Neural progenitor cell (in vitro differentiated cells): ENCODE data around the gene JAM2. TPM values are rescaled to one million over a fixed set of nuclear protein-coding genes. Genes with fewer than 3 reads are reported as not detected.

Source experiments
- DNase-seq: peaks from one replicate; pipeline ENCODE4 v3.0.0-alpha.2; 2016; ENCODE audit warnings: low spot score
- H2AFZ ChIP-seq: fragments of 200-600 bp; sonication (generic); replicated peaks from 2 replicates; pipeline ENCODE4 v1.6.1; 2016; ENCODE audit warnings: antibody characterized with exemption
- H3F3A ChIP-seq: fragments of 200-600 bp; sonication (generic); 2 replicates; pipeline ENCODE4 v1.6.1; 2016; ENCODE audit warnings: antibody characterized with exemption, low read depth
- H3K27ac ChIP-seq: fragments of 200-600 bp; sonication (generic); 2 replicates; pipeline ENCODE4 v1.5.1; 2016; ENCODE audit warnings: mild to moderate bottlenecking
- H3K27me3 ChIP-seq: fragments of 200-600 bp; sonication (generic); 2 replicates; pipeline ENCODE4 v1.6.1; 2016; ENCODE audit warnings: mild to moderate bottlenecking, moderate library complexity
- H3K36me3 ChIP-seq: fragments of 200-600 bp; sonication (generic); 2 replicates; pipeline ENCODE4 v1.5.1; 2016
- H3K4me1 ChIP-seq: fragments of 200-600 bp; sonication (generic); 2 replicates; pipeline ENCODE4 v1.6.1; 2016; ENCODE audit warnings: mixed run types
- H3K4me2 ChIP-seq: fragments of 200-600 bp; sonication (generic); 2 replicates; pipeline ENCODE4 v1.6.1; 2016
- H3K4me3 ChIP-seq: fragments of 200-600 bp; sonication (generic); 2 replicates; pipeline ENCODE4 v1.5.1; 2016
- H3K79me2 ChIP-seq: fragments of 200-600 bp; sonication (generic); 2 replicates; pipeline ENCODE4 v1.6.1; 2016; ENCODE audit warnings: low read depth
- H3K9ac ChIP-seq: fragments of 200-600 bp; sonication (generic); 2 replicates; pipeline ENCODE4 v1.6.1; 2016
- H3K9me3 ChIP-seq: fragments of 200-600 bp; sonication (generic); 2 replicates; pipeline ENCODE4 v1.5.1; 2016; ENCODE audit warnings: low read depth
- H4K20me1 ChIP-seq: fragments of 200-600 bp; sonication (generic); 2 replicates; pipeline ENCODE4 v1.6.1; 2016; ENCODE audit warnings: low read depth
- H3K27ac Mint-ChIP-seq: 3 replicates; pipeline ENCODE4 v1.8.0; 2021; ENCODE audit warnings: mixed read lengths
- H3K27me3 Mint-ChIP-seq: 2 replicates; pipeline ENCODE4 v1.8.0; 2022; ENCODE audit warnings: low read depth, mild to moderate bottlenecking, inconsistent platforms, moderate library complexity, mixed read lengths; ENCODE audit not compliant: insufficient read depth
- H3K36me3 Mint-ChIP-seq: 3 replicates; pipeline ENCODE4 v1.8.0; 2021; ENCODE audit warnings: mixed read lengths
- H3K4me1 Mint-ChIP-seq: 3 replicates; pipeline ENCODE4 v1.8.0; 2021; ENCODE audit warnings: mixed read lengths
- H3K4me3 Mint-ChIP-seq: 3 replicates; pipeline ENCODE4 v1.8.0; 2021; ENCODE audit warnings: mild to moderate bottlenecking, moderate library complexity, mixed read lengths
- H3K9me3 Mint-ChIP-seq: 3 replicates; pipeline ENCODE4 v1.8.0; 2020; ENCODE audit warnings: mixed read lengths
- CTCF ChIP-seq: fragments of 200-600 bp; sonication (generic); IDR thresholded peaks from 2 replicates; pipeline ENCODE4 v1.5.1; 2017; ENCODE audit warnings: antibody characterized with exemption, mild to moderate bottlenecking
- EZH2 ChIP-seq: fragments of 200-600 bp; sonication (generic); IDR thresholded peaks from 2 replicates; pipeline ENCODE4 v1.6.1; 2017; ENCODE audit warnings: antibody characterized with exemption, mild to moderate bottlenecking, moderate library complexity
- EZH2phosphoT487 ChIP-seq: fragments of 200-600 bp; sonication (generic); IDR thresholded peaks from 2 replicates; pipeline ENCODE4 v1.6.1; 2017; ENCODE audit warnings: antibody characterized with exemption
- total RNA-seq: library from RNA; depleted of rRNA; stranded (reverse); fragments of >200 nt; gene quantifications from 2 replicates; pipeline ENCODE4 v1.2.3, GENCODE V29; 2015; ENCODE audit warnings: low replicate concordance

Gene JAM2
- total RNA-seq, 1 donor from 2014 or later, result 1.9 TPM

DNA sequence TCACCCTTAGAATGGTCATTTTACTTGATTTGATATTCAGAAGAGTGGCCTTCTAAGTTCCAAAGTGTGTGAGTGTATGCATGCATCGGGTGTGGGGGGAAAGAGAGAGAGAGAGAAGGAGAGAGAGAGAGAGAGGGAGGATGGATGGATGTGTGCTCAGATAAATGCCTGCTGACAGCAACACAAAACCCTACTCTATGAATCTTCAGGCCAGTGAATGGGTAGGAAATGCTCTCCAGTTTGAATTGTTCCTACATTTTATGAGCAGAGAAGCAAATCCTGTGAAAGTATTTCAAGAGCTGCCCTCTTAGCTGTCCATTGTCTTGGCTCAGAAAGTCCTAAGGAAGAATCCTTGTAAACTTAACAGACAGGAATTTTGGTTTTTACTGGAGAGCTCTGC is 7.4 kb downstream of the JAM2 start:
- Histone ChIP-seq H3K4me3 (no peak overlapping the region), H3K36me3 (no peaks in the 10 kb centered on the region), H3K27ac (no peak overlapping the region), H3K4me2 (peak overlapping the region; percentile 50), H3K4me1 (peaks cover 16% of the 10 kb centered on the region), H4K20me1 (no peaks in the 10 kb centered on the region), H3K27me3 (peaks cover 7% of the 10 kb centered on the region), H3K9ac (no peak overlapping the region), H2AFZ (no peak overlapping the region), H3K79me2 (no peaks in the 10 kb centered on the region), H3F3A (peaks cover 3% of the 10 kb centered on the region), H3K9me3 (no peaks in the 10 kb centered on the region)
- DNase-seq, result peak; percentile 31
- Mint-ChIP-seq H3K9me3 (peaks cover 13% of the 10 kb centered on the region), H3K36me3 (peaks cover 48% of the 10 kb centered on the region), H3K4me3 (peak overlapping the region; percentile 29), H3K27ac (peak overlapping the region; percentile 90), H3K27me3 (no peaks in the 10 kb centered on the region), H3K4me1 (peaks cover 25% of the 10 kb centered on the region)
- TF ChIP-seq EZH2, result no peak
- no peak for TF ChIP-seq CTCF
- no peak for TF ChIP-seq EZH2phosphoT487

DNA sequence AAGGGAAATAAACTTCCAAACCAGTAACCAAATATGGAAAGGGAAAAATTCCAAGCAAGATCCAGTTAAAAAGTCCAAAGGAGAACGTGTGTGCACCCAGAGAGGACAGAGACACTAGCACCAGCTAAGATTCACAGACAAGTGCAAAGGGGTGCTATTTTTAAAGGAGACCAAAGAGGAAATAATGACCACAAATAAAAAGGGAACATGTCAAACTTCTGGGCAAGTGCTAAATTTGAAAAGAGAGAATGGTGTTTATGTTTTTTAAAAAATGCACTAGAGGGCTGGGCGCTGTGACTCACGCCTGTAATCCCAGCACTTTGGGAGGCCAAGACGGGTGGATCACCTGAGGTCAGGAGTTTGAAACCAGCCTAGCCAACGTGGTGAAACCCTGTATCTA is 8.6 kb downstream of the JAM2 start:
- peak overlapping the region; percentile 15 for H2AFZ ChIP-seq
- TF ChIP-seq EZH2phosphoT487 (no peak), CTCF (no peak), EZH2 (no peak)
- Mint-ChIP-seq H3K36me3 (peaks cover 43% of the 10 kb centered on the region), H3K27ac (peak overlapping the region; percentile 47), H3K27me3 (no peaks in the 10 kb centered on the region), H3K4me3 (no peak overlapping the region), H3K4me1 (peaks cover 19% of the 10 kb centered on the region), H3K9me3 (peaks cover 15% of the 10 kb centered on the region)
- peaks cover 16% of the 10 kb centered on the region for H3K4me1 ChIP-seq
- no peaks in the 10 kb centered on the region for H3K36me3 ChIP-seq
- H3K4me2 ChIP-seq, result no peak overlapping the region
- H3K4me3 ChIP-seq, result no peak overlapping the region
- H3K79me2 ChIP-seq, result no peaks in the 10 kb centered on the region
- peaks cover 3% of the 10 kb centered on the region for H3F3A ChIP-seq
- no peak overlapping the region for H3K27ac ChIP-seq
- H3K27me3 ChIP-seq, result no peaks in the 10 kb centered on the region
- H4K20me1 ChIP-seq, result no peaks in the 10 kb centered on the region
- no peak overlapping the region for H3K9ac ChIP-seq
- no peak for DNase-seq
- H3K9me3 ChIP-seq, result no peaks in the 10 kb centered on the region

DNA sequence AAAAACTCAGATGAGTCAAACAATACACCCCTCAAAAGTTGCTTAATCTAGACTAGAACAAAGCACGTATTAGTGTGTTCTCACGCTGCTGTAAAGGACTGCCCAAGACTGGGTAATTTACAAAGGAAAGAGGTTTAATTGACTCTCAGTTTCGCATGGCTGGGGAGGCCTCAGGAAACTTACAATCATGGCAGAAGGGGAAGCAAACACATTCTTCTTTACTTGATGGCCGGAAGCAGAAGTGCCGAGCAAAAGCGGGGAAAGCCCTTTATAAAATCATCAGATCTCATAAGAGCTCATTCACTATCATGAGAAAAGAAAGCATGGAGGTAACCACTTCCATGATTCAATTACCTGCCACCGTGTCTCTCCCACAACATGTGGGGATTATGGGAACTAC is 10.1 kb downstream of the JAM2 start:
- Histone ChIP-seq H3K4me1 (peaks cover 16% of the 10 kb centered on the region), H2AFZ (no peak overlapping the region), H3F3A (peaks cover 3% of the 10 kb centered on the region), H3K4me2 (no peak overlapping the region), H3K9me3 (no peaks in the 10 kb centered on the region), H4K20me1 (no peaks in the 10 kb centered on the region), H3K36me3 (no peaks in the 10 kb centered on the region), H3K79me2 (no peaks in the 10 kb centered on the region), H3K4me3 (no peak overlapping the region), H3K27ac (no peak overlapping the region), H3K9ac (no peak overlapping the region), H3K27me3 (no peaks in the 10 kb centered on the region)
- no peak for DNase-seq
- no peak for TF ChIP-seq CTCF
- TF ChIP-seq EZH2phosphoT487, result no peak
- TF ChIP-seq EZH2, result no peak
- Mint-ChIP-seq H3K4me1 (peaks cover 19% of the 10 kb centered on the region), H3K27ac (no peak overlapping the region), H3K27me3 (no peaks in the 10 kb centered on the region), H3K9me3 (peaks cover 22% of the 10 kb centered on the region), H3K4me3 (no peak overlapping the region), H3K36me3 (peaks cover 40% of the 10 kb centered on the region)
